GM18909 (cell line): ENCODE results near the gene PTPRN2.
"Not testable (repeated sequence)": the region's sequence is repeated elsewhere in the genome, so short reads cannot be mapped to it uniquely, and the experiment has no call there.

Source experiments
- ATAC-seq: cut with Tn5 transposase; IDR thresholded peaks from one replicate; pipeline ENCODE4 v1.9.1; 2021; ENCODE audit warnings: mild to moderate bottlenecking; ENCODE audit not compliant: unreplicated experiment, poor library complexity

Gene PTPRN2

GRCh38 chr7:158362912-158363905 lies 224.4 kb downstream of the PTPRN2 start:
- no peak for ATAC-seq

GRCh38 chr7:158362001-158362400 lies 225.6 kb downstream of the PTPRN2 start:
- ATAC-seq, result no peak

- ATAC-seq, result no peak
Measured at GRCh38 chr7:158361326-158361946, 226.2 kb downstream of the PTPRN2 start.

- ATAC-seq, result no peak
Measured at GRCh38 chr7:158358926-158359645, 228.5 kb downstream of the PTPRN2 start.

GRCh38 chr7:158357898-158358821 lies 229.5 kb downstream of the PTPRN2 start:
- ATAC-seq, result no peak

GRCh38 chr7:158357106-158357897 lies 230.3 kb downstream of the PTPRN2 start:
- ATAC-seq, result no peak

- ATAC-seq, result no peak
Measured at GRCh38 chr7:158356454-158356853, 231.2 kb downstream of the PTPRN2 start.

- ATAC-seq, result no peak
Measured at GRCh38 chr7:158355456-158356065, 232.1 kb downstream of the PTPRN2 start.

- no peak for ATAC-seq
Measured at GRCh38 chr7:158354861-158355260, 232.8 kb downstream of the PTPRN2 start.

GRCh38 chr7:158353606-158354570 lies 233.7 kb downstream of the PTPRN2 start:
- no peak for ATAC-seq

- not testable (repeated sequence) for ATAC-seq
Measured at GRCh38 chr7:158351899-158352729, 235.5 kb downstream of the PTPRN2 start.

GRCh38 chr7:158351481-158351880 lies 236.1 kb downstream of the PTPRN2 start:
- ATAC-seq, result no peak

GRCh38 chr7:158351051-158351450 lies 236.6 kb downstream of the PTPRN2 start:
- no peak for ATAC-seq

GRCh38 chr7:158350166-158350900 lies 237.3 kb downstream of the PTPRN2 start:
- ATAC-seq, result no peak

GRCh38 chr7:158348446-158348845 lies 239.2 kb downstream of the PTPRN2 start:
- no peak for ATAC-seq

GRCh38 chr7:158348039-158348438 lies 239.6 kb downstream of the PTPRN2 start:
- ATAC-seq, result not testable (repeated sequence)
